Endothelial cell of umbilical vein (primary cell): ENCODE measurements around the gene DCUN1D5. TPM values are rescaled to one million over a fixed set of nuclear protein-coding genes. Genes with fewer than 3 reads are reported as not detected.

ENCODE experiments used
- BruUV-seq: library from RNA; stranded (reverse); fragments of 400-500 nt; replicated peaks from 2 replicates; lab custom pipeline; 2021; lab: Mats Ljungman, UMichigan
- CTCF ChIA-PET: fragments of 300-600, 350-600 bp; sonication (Branson Sonifier 250); formaldehyde crosslinking; loops from one replicate; lab custom pipeline; 2021; ENCODE audit warnings: antibody characterized with exemption, inconsistent platforms; lab: Charles Lee
- POLR2A ChIA-PET: fragments of 300-600, 350-600 bp; sonication (Branson Sonifier 250); formaldehyde crosslinking; loops from one replicate; lab custom pipeline; 2021; ENCODE audit warnings: antibody characterized with exemption, inconsistent platforms; lab: Charles Lee
- DNase-seq: peaks from one replicate; pipeline ENCODE4 v3.0.0-alpha.2; 2011; ENCODE audit warnings: low read depth, low spot score
- FAIRE-seq: peaks from 2 replicates; lab custom pipeline; 2011; peaks lifted over from hg19 to GRCh38; lab: Jason Lieb, UNC
- H2AFZ ChIP-seq: 2 replicates; pipeline ENCODE4 v1.6.0; 2012; ENCODE audit warnings: low read depth, low read length, control low read depth, inconsistent platforms
- H3K27ac ChIP-seq: 2 replicates; pipeline ENCODE4 v1.5.1; 2011; ENCODE audit warnings: low read depth, mild to moderate bottlenecking, control low read depth, low read length, moderate library complexity; ENCODE audit not compliant: insufficient read depth
- H3K27me3 ChIP-seq, 2 experiments: 2 replicates each; pipeline versions ENCODE4 v1.6.0 to v1.6.1; 2011; ENCODE audit warnings: low read length in 2 of 2, mixed read lengths in 1 of 2; ENCODE audit not compliant: control insufficient read depth in 2 of 2, insufficient read depth in 2 of 2
- H3K36me3 ChIP-seq, 2 experiments: 2 replicates in 1 of 2; 3 replicates in 1 of 2; pipeline ENCODE4 v1.5.1; 2011; ENCODE audit warnings: low read length in 2 of 2, mild to moderate bottlenecking in 1 of 2, moderate library complexity in 1 of 2; ENCODE audit not compliant: control insufficient read depth in 2 of 2, insufficient read depth in 2 of 2; ENCODE audit errors: extremely low read depth in 1 of 2
- H3K4me1 ChIP-seq: 3 replicates; pipeline ENCODE4 v1.5.1; 2011; ENCODE audit warnings: mild to moderate bottlenecking, low read length; ENCODE audit not compliant: control insufficient read depth, insufficient read depth; ENCODE audit errors: extremely low read depth
- H3K4me2 ChIP-seq: 2 replicates; pipeline ENCODE4 v1.6.1; 2011; ENCODE audit warnings: low read length, control low read depth, mixed read lengths; ENCODE audit not compliant: insufficient read depth
- H3K4me3 ChIP-seq, 3 experiments: fragments of 200-600 bp in 1 of 3; sonication (generic), shearing (Covaris generic) in 1 of 3; replicated peaks in 1 of 3; 2 replicates each; pipeline ENCODE4 v1.5.1; 2011 to 2016; ENCODE audit warnings: control low read depth in 3 of 3, low read length in 3 of 3, mild to moderate bottlenecking in 2 of 3, inconsistent platforms in 1 of 3, low read depth in 1 of 3, moderate library complexity in 1 of 3; ENCODE audit not compliant: insufficient read depth in 1 of 3
- H3K79me2 ChIP-seq: 2 replicates; pipeline ENCODE4 v1.6.0; 2012; ENCODE audit warnings: low read length, inconsistent platforms; ENCODE audit not compliant: control insufficient read depth, insufficient read depth
- H3K9ac ChIP-seq: replicated peaks from 2 replicates; pipeline ENCODE3; 2011; ENCODE audit warnings: low read length, control low read depth; ENCODE audit not compliant: insufficient read depth; ENCODE audit errors: extremely low read depth
- H3K9me1 ChIP-seq: replicated peaks from 3 replicates; pipeline ENCODE4 v1.6.0; 2011; ENCODE audit warnings: mild to moderate bottlenecking, low read length; ENCODE audit not compliant: control insufficient read depth, insufficient read depth; ENCODE audit errors: extremely low read depth
- H3K9me3 ChIP-seq: replicated peaks from 2 replicates; pipeline ENCODE4 v1.5.1; 2012; ENCODE audit warnings: low read length, inconsistent platforms; ENCODE audit not compliant: control insufficient read depth, insufficient read depth
- H4K20me1 ChIP-seq: replicated peaks from 2 replicates; pipeline ENCODE3; 2011; ENCODE audit warnings: mild to moderate bottlenecking, low read length; ENCODE audit not compliant: control insufficient read depth, insufficient read depth; ENCODE audit errors: extremely low read depth
- CTCF ChIP-seq, 2 donors: IDR thresholded peaks; 1 replicate in 1 of 2; 2 replicates in 1 of 2; pipeline ENCODE4 v1.5.1; 2011; ENCODE audit warnings: low read length in 2 of 2, mild to moderate bottlenecking in 2 of 2, moderate library complexity in 2 of 2, control low read depth in 1 of 2, inconsistent platforms in 1 of 2, low read depth in 1 of 2; ENCODE audit not compliant: insufficient read depth in 1 of 2; ENCODE audit errors: extremely low read depth in 1 of 2
- EZH2 ChIP-seq: IDR thresholded peaks from 2 replicates; pipeline ENCODE4 v1.6.1; 2012; ENCODE audit warnings: borderline replicate concordance, low read depth, mild to moderate bottlenecking, moderate library complexity, low read length, inconsistent platforms; ENCODE audit not compliant: severe bottlenecking
- FOS ChIP-seq: IDR thresholded peaks from 2 replicates; pipeline ENCODE4 v1.6.1; 2011; ENCODE audit warnings: mild to moderate bottlenecking, low read length, moderate library complexity, borderline replicate concordance; ENCODE audit not compliant: insufficient read depth
- GATA2 ChIP-seq: IDR thresholded peaks from 2 replicates; pipeline ENCODE4 v1.7.0; 2011; ENCODE audit warnings: low read depth, mild to moderate bottlenecking, moderate library complexity, mixed read lengths, low read length; ENCODE audit not compliant: insufficient read length, insufficient read depth
- JUN ChIP-seq: IDR thresholded peaks from 2 replicates; pipeline ENCODE4 v1.6.1; 2011; ENCODE audit warnings: borderline replicate concordance, low read depth; ENCODE audit not compliant: insufficient read length, insufficient read depth
- MAX ChIP-seq: IDR thresholded peaks from 2 replicates; pipeline ENCODE4 v1.6.1; 2011; ENCODE audit not compliant: insufficient read depth, insufficient read length
- MYC ChIP-seq: IDR thresholded peaks from one replicate; pipeline ENCODE4 v1.6.1; 2011; ENCODE audit warnings: mild to moderate bottlenecking, low read depth, low read length
- POLR2A ChIP-seq: IDR thresholded peaks from 2 replicates; pipeline ENCODE4 v1.6.1; 2012; ENCODE audit warnings: low read depth, mild to moderate bottlenecking, control low read depth, low read length
- POLR2AphosphoS5 ChIP-seq: IDR thresholded peaks from 2 replicates; pipeline ENCODE4 v1.6.1; 2012; ENCODE audit warnings: low read depth, mild to moderate bottlenecking, control low read depth, low read length, moderate library complexity; ENCODE audit not compliant: insufficient read depth
- dilution Hi-C: fragments of 300-500 bp; cut with MboI; formaldehyde crosslinking; loops from one replicate; pipeline ENCODE4 v1.15.0; 2019; ENCODE audit warnings: low sequenced_read_pairs; ENCODE audit not compliant: extremely low pct_ligation_motif_present
- intact Hi-C: fragments of 100-400 bp; cut with micrococcal nuclease; formaldehyde crosslinking; loops from one replicate; pipeline ENCODE4 v1.10.0; 2022
- polyA plus RNA-seq, 4 experiments: library from polyadenylated mRNA; depleted of rRNA in 3 of 4; stranded (reverse) in 3 of 4; unstranded in 1 of 4; fragments of >200 nt; gene quantifications; 2 replicates each; pipeline versions ENCODE4 v1.2.1 to v1.2.3, GENCODE V29; 2011 to 2012; ENCODE audit warnings: missing spikeins in 1 of 4
- total RNA-seq: library from RNA; stranded (reverse); gene quantifications from 2 replicates; pipeline ENCODE4 v1.2.3, GENCODE V29; 2021

The DCUN1D5 gene
- total and polyA plus RNA-seq, 2 donors (not counting 3 experiments of a cell fraction or from before 2014, with no cell fraction given) = 32.9 to 49.8 TPM

DNA sequence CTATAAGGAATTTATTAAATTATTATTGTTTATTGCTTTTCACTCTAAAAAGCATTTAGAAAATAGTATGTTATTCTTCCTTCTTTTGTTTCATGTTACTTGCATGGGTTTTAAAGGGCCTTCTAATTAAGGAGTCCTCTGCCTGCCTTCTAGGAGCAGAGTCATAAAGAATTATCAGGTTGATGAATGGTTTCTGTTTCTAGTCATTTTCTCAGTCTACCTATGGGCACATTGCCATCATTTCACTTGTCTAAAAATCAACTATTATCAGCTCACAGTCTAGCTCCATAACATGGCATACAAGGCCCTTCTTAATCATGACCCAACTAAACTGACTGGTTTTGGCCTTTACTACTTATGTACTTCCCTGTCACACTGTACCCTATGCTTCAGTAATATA is 33.5 kb upstream of the DCUN1D5 start:
- DNase-seq (no peak), FAIRE-seq (no peak)
- H3K36me3 ChIP-seq = no peaks in the 10 kb centered on the region
- ChIA-PET CTCF (no interaction called here), POLR2A (no interaction called here)
- intact Hi-C loops = no loop called here
- H3K4me1 ChIP-seq = no peaks in the 10 kb centered on the region
- H3K9ac ChIP-seq = no peak overlapping the region
- H3K9me3 ChIP-seq = no peaks in the 10 kb centered on the region
- BruUV-seq = no TSS peak
- H3K27me3 ChIP-seq = no peaks in the 10 kb centered on the region
- dilution Hi-C loops = no loop called here
- TF ChIP-seq MAX (no peak), MYC (no peak), GATA2 (no peak), EZH2 (no peak), CTCF (IDR thresholded peaks at IDR 0.05; ENCODE audit: extremely low read depth in 1 of 2, insufficient read depth in 1 of 2, low read depth in 1 of 2, low read length in 2 of 2) (no peak), POLR2A (no peak), POLR2AphosphoS5 (no peak), JUN (no peak), FOS (no peak)
- no peaks in the 10 kb centered on the region for H4K20me1 ChIP-seq
- no peak overlapping the region for H3K4me2 ChIP-seq
- no peak overlapping the region for H2AFZ ChIP-seq
- H3K27ac ChIP-seq = no peak overlapping the region
- no peaks in the 10 kb centered on the region for H3K79me2 ChIP-seq
- H3K4me3 ChIP-seq = no peak overlapping the region
- no peaks in the 10 kb centered on the region for H3K9me1 ChIP-seq
